Activated CD8-positive, alpha-beta memory T cell treated with anti-CD3 and anti-CD28 coated beads for 36 hours (primary cell): ENCODE data around the gene AP2M1. TPM values are rescaled to one million over a fixed set of nuclear protein-coding genes. Genes with fewer than 3 reads are reported as not detected.
"Not testable (repeated sequence)": the region's sequence is repeated elsewhere in the genome, so short reads cannot be mapped to it uniquely, and the experiment has no call there.

Source experiments
- CTCF ChIA-PET: fragments of 350-600 bp; sonication (Branson Sonifier 250); formaldehyde crosslinking; loops from one replicate; lab custom pipeline; 2021; ENCODE audit warnings: antibody characterized with exemption; lab: Charles Lee
- POLR2A ChIA-PET: fragments of 350-600 bp; sonication (Branson Sonifier 250); formaldehyde crosslinking; loops from one replicate; lab custom pipeline; 2021; ENCODE audit warnings: antibody characterized with exemption; lab: Charles Lee
- total RNA-seq, 2 experiments: library from RNA; stranded (reverse); gene quantifications; one replicate each; pipeline ENCODE4 v1.2.3, GENCODE V29; 2021

The AP2M1 gene
- total RNA-seq: 100 to 1,000 TPM; 240 to 244 TPM

- POLR2A ChIA-PET: interaction anchor here (0.6 to 1.7 kb wide), 5 partner anchors 9 to 162 kb away, joined by 3 to 5 read pairs (median 3); no protein-coding TSS in a partner anchor
- CTCF ChIA-PET: interaction anchor here (1.4 kb wide), 1 partner anchor 16 kb away, joined by 5 read pairs; no protein-coding TSS in a partner anchor
Observed at GRCh38 chr3:184174646-184175492, at the start of gene AP2M1. AP2M1 (plus strand) TSS chr3:184174855; CDS start chr3:184176994, 2,139 bp downstream.

GRCh38 chr3:184126006-184126405 is 48.6 kb upstream of the AP2M1 start:
- CTCF ChIA-PET: no interaction called here
- POLR2A ChIA-PET: no interaction called here

DNA sequence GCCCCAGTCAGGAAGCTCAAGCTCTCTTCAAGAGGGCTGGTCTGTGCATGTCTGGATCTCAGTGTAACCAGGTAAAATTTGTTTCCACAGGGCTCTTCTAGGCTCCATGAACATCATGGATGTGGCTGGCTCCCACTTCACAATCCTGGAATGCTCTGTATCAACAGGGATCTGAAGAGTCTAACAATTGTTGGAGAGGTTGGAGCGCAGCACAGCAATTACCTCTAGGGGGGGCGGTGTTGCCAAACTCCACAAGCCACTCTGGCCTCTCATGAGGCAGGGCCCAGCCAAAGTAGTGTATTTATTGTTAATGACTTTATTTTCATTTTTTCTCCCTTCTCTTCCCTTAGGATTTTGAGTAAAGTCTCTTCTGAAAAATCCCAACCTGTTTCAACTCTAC is 45.6 kb upstream of the AP2M1 start:
- CTCF ChIA-PET: no interaction called here
- POLR2A ChIA-PET: no interaction called here

DNA sequence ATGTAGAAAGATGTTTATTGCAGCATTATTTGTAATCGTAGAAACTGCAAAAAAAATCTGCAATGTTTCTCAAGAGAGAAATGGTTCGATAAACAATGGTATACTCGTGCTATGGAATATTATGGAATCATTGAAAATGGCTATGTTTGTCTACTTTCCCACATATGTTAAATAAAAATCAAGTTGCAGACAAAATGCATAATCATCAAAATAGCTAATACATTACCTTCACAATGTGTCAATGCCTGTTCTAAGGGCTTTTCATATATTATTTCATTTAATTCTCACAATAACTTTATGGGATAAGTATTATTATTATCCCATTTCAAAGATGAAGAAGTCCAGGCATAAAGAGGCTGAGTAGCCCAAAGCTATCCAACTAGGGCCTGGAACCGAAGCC is 41.7 kb upstream of the AP2M1 start:
- CTCF ChIA-PET: no interaction called here
- POLR2A ChIA-PET: no interaction called here

GRCh38 chr3:184133840-184134745 is 40.6 kb upstream of the AP2M1 start:
- ChIA-PET CTCF (interaction anchor here (1.1 to 1.9 kb wide), 4 partner anchors 24 to 238 kb away, joined by 3 to 5 read pairs (median 4); partner anchors contain the start of genes ABCC5 and EEF1AKMT4), POLR2A (interaction anchor here (1.2 kb wide), 1 partner anchor 52 kb away, joined by 4 read pairs; the partner anchor contains the start of gene ABCF3)

DNA sequence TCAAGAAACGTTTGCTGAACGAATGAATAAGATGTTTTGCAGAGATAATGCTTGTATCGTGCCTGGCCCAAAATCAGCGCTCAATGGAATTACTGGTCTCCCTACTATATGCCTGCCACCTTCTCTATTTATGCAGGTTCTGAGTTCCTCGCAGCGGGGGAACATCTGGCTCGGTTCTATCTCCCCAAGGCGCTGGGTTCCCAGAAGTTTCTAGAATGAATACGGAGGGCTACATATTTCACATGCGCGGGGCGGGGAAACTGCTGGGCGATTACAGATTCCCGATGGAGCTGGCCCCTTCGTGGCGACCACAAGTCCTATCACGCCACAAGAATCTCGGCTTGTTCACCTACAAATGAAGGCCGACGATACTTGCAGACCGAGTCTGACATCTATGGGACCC is 39.9 kb upstream of the AP2M1 start:
- ChIA-PET POLR2A (interaction anchor here (1.2 kb wide), 1 partner anchor 51 kb away, joined by 4 read pairs; the partner anchor contains the start of gene ABCF3), CTCF (interaction anchor here (1.1 to 1.9 kb wide), 4 partner anchors 23 to 239 kb away, joined by 3 to 5 read pairs (median 4); partner anchors contain the start of genes ABCC5 and EEF1AKMT4)

GRCh38 chr3:184135149-184135910 is 39.3 kb upstream of the AP2M1 start, which contains the start of gene EIF2B5:
EIF2B5 (plus strand) TSS chr3:184135358; CDS start chr3:184135386, 28 bp downstream.
- ChIA-PET CTCF (interaction anchor here (1.1 to 1.9 kb wide), 4 partner anchors 22 to 239 kb away, joined by 3 to 5 read pairs (median 4); partner anchors contain the start of genes ABCC5 and EEF1AKMT4), POLR2A (interaction anchor here (1.2 kb wide), 2 partner anchors 38 to 50 kb away, joined by 3 to 4 read pairs; partner anchors contain the start of gene ABCF3)

- CTCF ChIA-PET: interaction anchor here (1.9 kb wide), 1 partner anchor 114 kb away, joined by 5 read pairs; the partner anchor contains the start of gene EEF1AKMT4
- POLR2A ChIA-PET: interaction anchor here (1.2 kb wide), 1 partner anchor 38 kb away, joined by 3 read pairs; no protein-coding TSS in a partner anchor
Observed at GRCh38 chr3:184135911-184136260, 38.8 kb upstream of the AP2M1 start.

DNA sequence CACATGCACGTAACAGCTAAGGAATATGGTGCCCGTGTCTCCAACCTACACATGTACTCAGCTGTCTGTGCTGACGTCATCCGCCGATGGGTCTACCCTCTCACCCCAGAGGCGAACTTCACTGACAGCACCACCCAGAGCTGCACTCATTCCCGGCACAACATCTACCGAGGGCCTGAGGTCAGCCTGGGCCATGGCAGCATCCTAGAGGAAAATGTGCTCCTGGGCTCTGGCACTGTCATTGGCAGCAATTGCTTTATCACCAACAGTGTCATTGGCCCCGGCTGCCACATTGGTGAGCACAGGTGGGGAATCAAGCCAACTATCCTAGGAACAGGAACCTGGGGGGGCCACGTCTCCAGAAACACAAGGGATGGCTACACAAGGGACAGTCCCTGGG is 34.2 kb upstream of the AP2M1 start:
- ChIA-PET POLR2A (no interaction called here), CTCF (no interaction called here)

DNA sequence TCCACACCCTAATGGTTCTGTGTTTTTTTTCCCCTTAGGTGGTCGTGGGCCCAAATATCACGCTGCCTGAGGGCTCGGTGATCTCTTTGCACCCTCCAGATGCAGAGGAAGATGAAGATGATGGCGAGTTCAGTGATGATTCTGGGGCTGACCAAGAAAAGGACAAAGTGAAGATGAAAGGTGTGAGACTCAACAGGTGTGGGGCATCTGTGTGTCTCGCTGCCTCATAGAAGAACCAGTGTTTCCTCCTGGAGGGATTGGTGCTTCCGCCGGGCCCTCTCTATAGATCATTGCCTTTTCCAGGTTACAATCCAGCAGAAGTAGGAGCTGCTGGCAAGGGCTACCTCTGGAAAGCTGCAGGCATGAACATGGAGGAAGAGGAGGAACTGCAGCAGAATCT is 32.5 kb upstream of the AP2M1 start:
- ChIA-PET POLR2A (no interaction called here), CTCF (interaction anchor here (1.3 kb wide), 1 partner anchor 124 kb away, joined by 3 read pairs; the partner anchor contains the start of gene ABCC5)

DNA sequence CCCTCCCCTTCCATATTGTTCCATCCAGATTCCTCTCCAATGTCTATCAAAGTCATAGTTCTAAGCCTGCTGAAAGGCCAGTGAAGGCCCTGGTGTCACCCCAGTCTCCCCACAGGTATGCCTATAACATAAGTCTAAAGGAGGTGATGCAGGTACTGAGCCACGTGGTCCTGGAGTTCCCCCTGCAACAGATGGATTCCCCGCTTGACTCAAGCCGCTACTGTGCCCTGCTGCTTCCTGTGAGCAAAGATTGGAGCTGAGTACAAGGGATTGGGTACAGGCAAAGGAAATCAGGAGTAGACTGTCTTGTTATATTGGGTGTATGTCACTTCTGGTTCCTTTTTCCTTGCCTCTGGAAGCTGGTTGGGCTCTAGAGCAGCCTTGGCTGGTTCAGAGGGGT is 31.3 kb upstream of the AP2M1 start:
- ChIA-PET POLR2A (interaction anchor here (0.5 kb wide), 1 partner anchor 31 kb away, joined by 3 read pairs; no protein-coding TSS in a partner anchor), CTCF (no interaction called here)

DNA sequence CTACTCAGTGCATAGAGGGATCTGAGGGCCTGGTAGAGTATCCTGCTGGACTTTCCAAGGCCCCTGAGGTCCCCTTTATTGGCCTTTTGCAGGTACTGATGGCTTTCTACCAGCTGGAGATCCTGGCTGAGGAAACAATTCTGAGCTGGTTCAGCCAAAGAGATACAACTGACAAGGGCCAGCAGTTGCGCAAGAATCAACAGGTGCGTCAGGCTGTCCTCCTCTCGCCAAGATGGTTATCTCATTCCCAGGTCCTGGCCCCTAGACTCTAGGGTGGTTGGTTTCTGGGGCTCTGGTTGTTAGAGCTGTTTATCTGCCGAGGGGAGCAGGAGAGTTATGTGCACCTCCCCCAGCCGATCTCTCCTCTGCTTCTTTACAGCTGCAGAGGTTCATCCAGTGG is 30.1 kb upstream of the AP2M1 start:
- POLR2A ChIA-PET: interaction anchor here (0.7 kb wide), 1 partner anchor 35 kb away, joined by 3 read pairs; no protein-coding TSS in a partner anchor
- CTCF ChIA-PET: interaction anchor here (0.8 kb wide), 1 partner anchor 8 kb away, joined by 3 read pairs; no protein-coding TSS in a partner anchor

- POLR2A ChIA-PET: no interaction called here
Observed at GRCh38 chr3:184145111-184145524, 29.5 kb upstream of the AP2M1 start.

DNA sequence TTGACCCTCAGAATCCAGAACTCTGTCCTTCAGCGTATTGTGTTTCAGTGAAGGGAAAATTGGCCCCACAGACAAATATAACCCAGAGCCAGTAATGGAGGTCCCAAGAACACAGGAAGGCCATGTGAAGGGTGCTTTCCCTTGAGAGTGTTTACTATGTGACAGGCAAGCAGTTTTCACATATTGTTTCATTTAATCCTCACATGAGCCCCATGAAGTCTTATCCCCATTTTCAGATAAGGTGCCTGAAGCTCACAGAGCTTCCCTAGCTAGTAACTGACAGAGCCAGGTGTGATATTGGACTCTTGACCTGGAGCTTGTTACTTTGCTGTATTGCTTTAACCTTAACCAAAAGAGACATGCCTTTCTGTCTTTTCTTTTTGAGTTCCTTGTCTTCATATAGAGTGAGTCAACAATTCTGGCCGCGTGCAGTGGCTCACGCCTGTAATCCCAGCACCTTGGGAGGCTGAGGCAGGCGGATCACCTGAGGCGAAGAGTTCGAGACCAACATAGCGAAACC is 28.8 kb upstream of the AP2M1 start:
- ChIA-PET POLR2A (no interaction called here), CTCF (no interaction called here)

More at GRCh38 chr3:184145111-184145524, 29.5 kb upstream of the AP2M1 start:
- CTCF ChIA-PET: no interaction called here

- ChIA-PET POLR2A (interaction anchor here (0.6 kb wide), 1 partner anchor 81 kb away, joined by 5 read pairs; no protein-coding TSS in a partner anchor), CTCF (no interaction called here)
Observed at GRCh38 chr3:184148076-184148475, 26.6 kb upstream of the AP2M1 start.

GRCh38 chr3:184149123-184149522 is 25.5 kb upstream of the AP2M1 start:
- CTCF ChIA-PET: interaction anchor here (0.9 to 1.2 kb wide), 2 partner anchors 101 to 264 kb away, joined by 3 read pairs; partner anchors contain the start of genes EEF1AKMT4 and PARL
- POLR2A ChIA-PET: interaction anchor here (0.5 to 0.6 kb wide), 2 partner anchors 27 to 35 kb away, joined by 3 read pairs; no protein-coding TSS in a partner anchor

GRCh38 chr3:184149770-184150169 is 24.9 kb upstream of the AP2M1 start:
- CTCF ChIA-PET: interaction anchor here (1.2 kb wide), 1 partner anchor 265 kb away, joined by 3 read pairs; the partner anchor contains the start of gene PARL
- POLR2A ChIA-PET: not testable (repeated sequence)
